ENCODE measurements around the gene KCNIP3. TPM values are rescaled to one million over a fixed set of nuclear protein-coding genes. Genes with fewer than 3 reads are reported as not detected.

The KCNIP3 gene
- total and polyA plus RNA-seq, 2 donors (not counting 1 experiment from before 2014, with no cell fraction given), result not detected

DNA sequence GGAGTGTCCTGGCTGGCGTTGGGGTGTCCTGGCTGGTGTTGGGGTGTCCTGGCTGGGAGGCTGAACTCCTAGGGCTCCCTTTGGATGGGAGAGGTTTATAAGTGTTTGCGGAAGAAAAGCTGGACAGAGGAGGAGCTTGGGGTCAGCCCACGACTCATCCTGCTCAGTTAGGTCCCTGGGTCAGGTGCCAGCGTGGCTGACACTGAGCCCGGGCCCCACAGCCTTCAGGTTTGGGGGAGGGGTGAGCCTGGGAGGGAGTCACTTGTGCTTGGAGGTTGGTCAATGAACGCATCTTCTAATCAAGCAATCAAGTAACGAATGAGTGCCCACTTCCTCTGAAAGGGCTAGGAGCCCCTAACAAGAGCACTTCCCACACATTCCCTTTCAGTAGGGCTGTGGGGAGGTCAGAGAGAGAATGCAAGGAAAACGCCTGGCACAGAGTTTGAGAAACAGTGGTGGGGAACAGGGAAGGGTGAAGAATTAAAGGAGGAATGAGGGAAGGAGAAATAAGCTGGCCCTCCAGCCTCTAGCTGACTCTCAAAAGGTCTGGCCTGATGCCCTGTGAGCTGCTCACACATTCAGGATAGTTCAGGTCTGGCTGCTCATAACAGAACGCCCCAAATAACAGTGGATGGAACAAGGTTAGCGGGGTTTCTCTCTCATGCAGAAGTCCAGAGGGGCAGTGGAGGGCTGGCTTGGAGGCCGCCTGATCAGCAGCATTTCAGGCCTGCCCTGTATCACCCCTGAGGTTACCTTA is 670 bp downstream of the KCNIP3 start:
- 80% methylated on average over 9 of the region's 11 CpGs for WGBS (ENCODE audit: insufficient coverage)
- DNase-seq (no peak), ATAC-seq (ENCODE audit: low read depth) (no peak)
- H3K4me1 ChIP-seq (ENCODE audit: control insufficient read depth in 2 of 2, insufficient read depth in 2 of 2, low read length in 2 of 2), result no peaks in the 10 kb centered on the region
- no peaks in the 10 kb centered on the region for H4K20me1 ChIP-seq (ENCODE audit: control insufficient read depth, insufficient read depth, low read length, poor library complexity, severe bottlenecking)
- POLR2A ChIA-PET, result no interaction called here
- no peak overlapping the region for H3K4me3 Mint-ChIP-seq
- no peak overlapping the region for H3K9ac ChIP-seq (ENCODE audit: low read length)
- no peaks in the 10 kb centered on the region for H3K9me3 Mint-ChIP-seq (ENCODE audit: insufficient read depth)
- H3K79me2 ChIP-seq (ENCODE audit: control insufficient read depth, insufficient read depth, low read length), result no peaks in the 10 kb centered on the region
- H3K27ac Mint-ChIP-seq, result no peak overlapping the region
- no peaks in the 10 kb centered on the region for H3K4me1 Mint-ChIP-seq
- no peaks in the 10 kb centered on the region for H3K36me3 ChIP-seq (replicated peaks in 1 of 2; ENCODE audit: control extremely low read depth in 1 of 2, control insufficient read depth in 1 of 2, extremely low read depth in 1 of 2, insufficient read depth in 2 of 2, low read length in 1 of 2)
- intact Hi-C loops (cut with micrococcal nuclease), result no loop called here
- no peak overlapping the region for H3K27ac ChIP-seq (ENCODE audit: low read length in 2 of 2)
- peaks cover 0 to 12% (median 0%) of the 10 kb centered on the region in 3 donors for H3K9me3 ChIP-seq (ENCODE audit: control extremely low read depth in 1 of 3, control insufficient read depth in 2 of 3, insufficient read depth in 1 of 3, low read length in 2 of 3)
- H3K27me3 Mint-ChIP-seq, result peaks cover 9% of the 10 kb centered on the region
- CTCF ChIA-PET, result no interaction called here
- no peak overlapping the region for H2AFZ ChIP-seq (ENCODE audit: insufficient read depth, low read depth, low read length, poor library complexity, severe bottlenecking)
- peaks cover 0 to 2% (median 0%) of the 10 kb centered on the region in 4 experiments for H3K27me3 ChIP-seq (replicated peaks in 1 of 4; ENCODE audit: control extremely low read depth in 1 of 4, control insufficient read depth in 3 of 4, insufficient read depth in 4 of 4, low read length in 3 of 4)
- TF ChIP-seq, protein P1, sequence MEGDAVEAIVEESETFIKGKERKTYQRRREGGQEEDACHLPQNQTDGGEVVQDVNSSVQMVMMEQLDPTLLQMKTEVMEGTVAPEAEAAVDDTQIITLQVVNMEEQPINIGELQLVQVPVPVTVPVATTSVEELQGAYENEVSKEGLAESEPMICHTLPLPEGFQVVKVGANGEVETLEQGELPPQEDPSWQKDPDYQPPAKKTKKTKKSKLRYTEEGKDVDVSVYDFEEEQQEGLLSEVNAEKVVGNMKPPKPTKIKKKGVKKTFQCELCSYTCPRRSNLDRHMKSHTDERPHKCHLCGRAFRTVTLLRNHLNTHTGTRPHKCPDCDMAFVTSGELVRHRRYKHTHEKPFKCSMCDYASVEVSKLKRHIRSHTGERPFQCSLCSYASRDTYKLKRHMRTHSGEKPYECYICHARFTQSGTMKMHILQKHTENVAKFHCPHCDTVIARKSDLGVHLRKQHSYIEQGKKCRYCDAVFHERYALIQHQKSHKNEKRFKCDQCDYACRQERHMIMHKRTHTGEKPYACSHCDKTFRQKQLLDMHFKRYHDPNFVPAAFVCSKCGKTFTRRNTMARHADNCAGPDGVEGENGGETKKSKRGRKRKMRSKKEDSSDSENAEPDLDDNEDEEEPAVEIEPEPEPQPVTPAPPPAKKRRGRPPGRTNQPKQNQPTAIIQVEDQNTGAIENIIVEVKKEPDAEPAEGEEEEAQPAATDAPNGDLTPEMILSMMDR (IDR thresholded peaks at IDR 0.05), result no peak
- no peak for TF ChIP-seq EZH2 (IDR thresholded peaks at IDR 0.05; ENCODE audit: borderline replicate concordance, insufficient read depth, low read depth, low read length, poor library complexity, severe bottlenecking)
- no peak overlapping the region for H3K4me2 ChIP-seq (replicated peaks; ENCODE audit: low read depth, low read length, poor library complexity, severe bottlenecking)
- H3K4me3 ChIP-seq (ENCODE audit: control extremely low read depth in 1 of 5, extremely low read depth in 1 of 5, insufficient read depth in 1 of 5, low read depth in 2 of 5, low read length in 4 of 5), result no peak overlapping the region

DNA sequence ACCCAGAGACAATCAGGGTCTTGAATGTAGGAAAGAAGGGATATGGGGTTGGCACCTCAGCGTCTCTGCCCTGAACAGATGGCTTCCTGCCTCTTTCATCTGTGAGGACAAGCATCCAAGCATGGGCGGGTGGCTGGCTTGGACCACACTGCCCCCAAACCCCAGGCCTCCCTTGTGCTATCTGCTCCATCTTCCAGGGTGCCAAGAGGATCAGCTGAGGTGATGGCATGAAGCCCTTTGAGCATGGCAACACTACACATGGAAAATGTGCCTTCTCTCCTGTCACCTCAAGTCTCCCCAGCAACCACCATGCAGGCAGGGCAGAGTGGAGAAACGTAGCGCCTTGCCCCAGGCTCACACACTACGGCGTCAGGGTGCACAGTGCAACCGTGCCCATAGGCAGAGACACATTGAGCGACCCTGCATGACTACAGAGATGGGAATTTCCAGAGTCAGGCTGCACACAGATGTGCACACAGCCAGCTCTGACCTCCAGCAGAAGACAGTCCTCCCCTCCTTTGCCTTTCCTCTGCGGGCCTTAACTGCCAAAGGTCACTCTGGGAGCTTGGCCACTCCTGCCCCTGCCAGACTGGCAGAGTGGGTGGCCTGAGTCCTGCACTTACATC is 1.5 kb downstream of the KCNIP3 start:
- Mint-ChIP-seq H3K4me3 (no peak overlapping the region), H3K27me3 (peaks cover 9% of the 10 kb centered on the region), H3K27ac (no peak overlapping the region), H3K4me1 (no peaks in the 10 kb centered on the region), H3K9me3 (ENCODE audit: insufficient read depth) (no peaks in the 10 kb centered on the region)
- H3K27me3 ChIP-seq (replicated peaks in 1 of 4; ENCODE audit: control extremely low read depth in 1 of 4, control insufficient read depth in 3 of 4, insufficient read depth in 4 of 4, low read length in 3 of 4), result peaks cover 0 to 2% (median 0%) of the 10 kb centered on the region in 4 experiments
- ATAC-seq (ENCODE audit: low read depth) (no peak), DNase-seq (no peak)
- no peaks in the 10 kb centered on the region for H3K36me3 ChIP-seq (replicated peaks in 1 of 2; ENCODE audit: control extremely low read depth in 1 of 2, control insufficient read depth in 1 of 2, extremely low read depth in 1 of 2, insufficient read depth in 2 of 2, low read length in 1 of 2)
- no peaks in the 10 kb centered on the region for H3K79me2 ChIP-seq (ENCODE audit: control insufficient read depth, insufficient read depth, low read length)
- no peak for TF ChIP-seq EZH2 (IDR thresholded peaks at IDR 0.05; ENCODE audit: borderline replicate concordance, insufficient read depth, low read depth, low read length, poor library complexity, severe bottlenecking)
- TF ChIP-seq, protein P1 (IDR thresholded peaks at IDR 0.05), result no peak
- H3K4me1 ChIP-seq (ENCODE audit: control insufficient read depth in 2 of 2, insufficient read depth in 2 of 2, low read length in 2 of 2), result no peaks in the 10 kb centered on the region
- no peak overlapping the region for H2AFZ ChIP-seq (ENCODE audit: insufficient read depth, low read depth, low read length, poor library complexity, severe bottlenecking)
- H3K4me2 ChIP-seq (replicated peaks; ENCODE audit: low read depth, low read length, poor library complexity, severe bottlenecking), result no peak overlapping the region
- CTCF ChIA-PET, result no interaction called here
- H3K4me3 ChIP-seq (ENCODE audit: control extremely low read depth in 1 of 5, extremely low read depth in 1 of 5, insufficient read depth in 1 of 5, low read depth in 2 of 5, low read length in 4 of 5), result no peak overlapping the region
- 88% methylated on average over 9 of the region's 9 CpGs for WGBS (ENCODE audit: insufficient coverage)
- H4K20me1 ChIP-seq (ENCODE audit: control insufficient read depth, insufficient read depth, low read length, poor library complexity, severe bottlenecking), result no peaks in the 10 kb centered on the region
- POLR2A ChIA-PET, result no interaction called here
- no peak overlapping the region for H3K27ac ChIP-seq (ENCODE audit: low read length in 2 of 2)
- intact Hi-C loops (cut with micrococcal nuclease), result no loop called here
- peaks cover 0 to 4% (median 0%) of the 10 kb centered on the region in 3 donors for H3K9me3 ChIP-seq (ENCODE audit: control extremely low read depth in 1 of 3, control insufficient read depth in 2 of 3, insufficient read depth in 1 of 3, low read length in 2 of 3)
- no peak overlapping the region for H3K9ac ChIP-seq (ENCODE audit: low read length)

Measured in B cell (primary cell).